Mesothelial cell of epicardium (in vitro differentiated cells): ENCODE results near the gene TNNI2. TPM values are rescaled to one million over a fixed set of nuclear protein-coding genes. Genes with fewer than 3 reads are reported as not detected.
A peak's percentile ranks its signal among the peaks of the same experiment; 100 is the strongest.

ENCODE experiments used
- DNase-seq, 2 experiments: peaks; one replicate each; pipeline ENCODE4 v3.0.0; 2021; ENCODE audit warnings: low spot score in 2 of 2; ENCODE audit not compliant: unreplicated experiment in 2 of 2
- H3K27ac Mint-ChIP-seq: 2 replicates; pipeline ENCODE4 v1.8.0; 2021; ENCODE audit warnings: mixed read lengths
- H3K27me3 Mint-ChIP-seq: 2 replicates; pipeline ENCODE4 v1.8.0; 2021; ENCODE audit warnings: low read depth, mixed read lengths
- H3K36me3 Mint-ChIP-seq: 2 replicates; pipeline ENCODE4 v1.8.0; 2021; ENCODE audit warnings: mixed read lengths
- H3K4me1 Mint-ChIP-seq: 2 replicates; pipeline ENCODE4 v1.8.0; 2021; ENCODE audit warnings: mixed read lengths
- H3K4me3 Mint-ChIP-seq: 2 replicates; pipeline ENCODE4 v1.8.0; 2021; ENCODE audit warnings: mild to moderate bottlenecking, moderate library complexity, mixed read lengths
- H3K9me3 Mint-ChIP-seq: 2 replicates; pipeline ENCODE4 v1.8.0; 2021; ENCODE audit warnings: mixed read lengths
- total RNA-seq: library from RNA; stranded (reverse); gene quantifications from 3 replicates; pipeline ENCODE4 v1.2.1, GENCODE V29; 2021
- TF ChIP-seq, protein P1 (sequence below): fragments of 200-600 bp; sonication (generic); IDR thresholded peaks from one replicate; pipeline ENCODE4 v1.5.0; 2021; ENCODE audit warnings: antibody characterized with exemption; ENCODE audit not compliant: unreplicated experiment

TNNI2 gene
- total RNA-seq, 1 donor from 2014 or later = 1.3 TPM

GRCh38 chr11:1867381-1867780 is 28.6 kb downstream of the TNNI2 start:
- H3K27ac Mint-ChIP-seq = peak overlapping the region; percentile 30
- TF ChIP-seq, protein P1, sequence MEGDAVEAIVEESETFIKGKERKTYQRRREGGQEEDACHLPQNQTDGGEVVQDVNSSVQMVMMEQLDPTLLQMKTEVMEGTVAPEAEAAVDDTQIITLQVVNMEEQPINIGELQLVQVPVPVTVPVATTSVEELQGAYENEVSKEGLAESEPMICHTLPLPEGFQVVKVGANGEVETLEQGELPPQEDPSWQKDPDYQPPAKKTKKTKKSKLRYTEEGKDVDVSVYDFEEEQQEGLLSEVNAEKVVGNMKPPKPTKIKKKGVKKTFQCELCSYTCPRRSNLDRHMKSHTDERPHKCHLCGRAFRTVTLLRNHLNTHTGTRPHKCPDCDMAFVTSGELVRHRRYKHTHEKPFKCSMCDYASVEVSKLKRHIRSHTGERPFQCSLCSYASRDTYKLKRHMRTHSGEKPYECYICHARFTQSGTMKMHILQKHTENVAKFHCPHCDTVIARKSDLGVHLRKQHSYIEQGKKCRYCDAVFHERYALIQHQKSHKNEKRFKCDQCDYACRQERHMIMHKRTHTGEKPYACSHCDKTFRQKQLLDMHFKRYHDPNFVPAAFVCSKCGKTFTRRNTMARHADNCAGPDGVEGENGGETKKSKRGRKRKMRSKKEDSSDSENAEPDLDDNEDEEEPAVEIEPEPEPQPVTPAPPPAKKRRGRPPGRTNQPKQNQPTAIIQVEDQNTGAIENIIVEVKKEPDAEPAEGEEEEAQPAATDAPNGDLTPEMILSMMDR = no peak
- peaks cover 17% of the 10 kb centered on the region for H3K27me3 Mint-ChIP-seq
- no peaks in the 10 kb centered on the region for H3K9me3 Mint-ChIP-seq
- no peak for DNase-seq
- no peaks in the 10 kb centered on the region for H3K36me3 Mint-ChIP-seq
- no peak overlapping the region for H3K4me3 Mint-ChIP-seq
- H3K4me1 Mint-ChIP-seq = peaks cover 21% of the 10 kb centered on the region

GRCh38 chr11:1868056-1868635 is 29.4 kb downstream of the TNNI2 start:
- H3K4me1 Mint-ChIP-seq = peaks cover 20% of the 10 kb centered on the region
- no peaks in the 10 kb centered on the region for H3K9me3 Mint-ChIP-seq
- no peak overlapping the region for H3K27ac Mint-ChIP-seq
- H3K4me3 Mint-ChIP-seq = no peak overlapping the region
- no peaks in the 10 kb centered on the region for H3K36me3 Mint-ChIP-seq
- peaks cover 17% of the 10 kb centered on the region for H3K27me3 Mint-ChIP-seq
- DNase-seq = no peak
- TF ChIP-seq, protein P1 = no peak

DNA sequence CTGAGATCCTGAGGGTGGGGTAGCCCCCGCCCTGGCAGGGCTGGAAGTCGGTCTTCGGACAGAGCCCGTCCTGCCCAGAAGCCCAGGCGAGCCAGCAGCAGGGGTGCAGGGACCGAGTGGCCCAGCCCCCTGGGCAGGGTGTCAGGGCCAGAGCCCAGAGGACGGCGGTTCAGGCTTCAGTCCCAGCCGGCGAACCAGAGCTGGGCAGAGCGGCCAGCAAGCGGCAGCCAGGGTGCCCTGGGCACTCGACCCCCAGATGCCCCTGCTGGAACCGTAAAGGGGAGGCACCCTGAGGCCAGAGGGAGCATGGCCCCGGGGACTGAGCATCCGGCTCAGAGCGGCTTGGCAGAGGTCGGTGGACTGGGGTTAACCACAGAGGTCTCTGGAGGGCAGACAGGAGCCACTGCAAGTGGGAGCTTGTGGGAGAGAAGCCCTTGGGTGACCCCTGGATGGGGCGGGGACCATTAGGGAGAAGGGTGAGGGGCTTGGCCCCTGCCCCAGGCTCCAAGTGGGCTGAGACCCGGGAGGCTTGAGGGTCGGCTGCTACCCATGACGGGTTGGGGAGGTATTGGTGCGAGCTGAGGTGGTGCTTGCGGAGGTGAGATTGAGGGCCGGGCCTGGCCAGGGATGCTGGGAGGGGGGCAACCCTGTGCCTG is 30.0 kb downstream of the TNNI2 start:
- Mint-ChIP-seq H3K27me3 (peaks cover 17% of the 10 kb centered on the region), H3K9me3 (no peaks in the 10 kb centered on the region), H3K36me3 (no peaks in the 10 kb centered on the region), H3K4me3 (no peak overlapping the region), H3K27ac (no peak overlapping the region), H3K4me1 (peaks cover 18% of the 10 kb centered on the region)
- TF ChIP-seq, protein P1 = no peak
- no peak for DNase-seq

DNA sequence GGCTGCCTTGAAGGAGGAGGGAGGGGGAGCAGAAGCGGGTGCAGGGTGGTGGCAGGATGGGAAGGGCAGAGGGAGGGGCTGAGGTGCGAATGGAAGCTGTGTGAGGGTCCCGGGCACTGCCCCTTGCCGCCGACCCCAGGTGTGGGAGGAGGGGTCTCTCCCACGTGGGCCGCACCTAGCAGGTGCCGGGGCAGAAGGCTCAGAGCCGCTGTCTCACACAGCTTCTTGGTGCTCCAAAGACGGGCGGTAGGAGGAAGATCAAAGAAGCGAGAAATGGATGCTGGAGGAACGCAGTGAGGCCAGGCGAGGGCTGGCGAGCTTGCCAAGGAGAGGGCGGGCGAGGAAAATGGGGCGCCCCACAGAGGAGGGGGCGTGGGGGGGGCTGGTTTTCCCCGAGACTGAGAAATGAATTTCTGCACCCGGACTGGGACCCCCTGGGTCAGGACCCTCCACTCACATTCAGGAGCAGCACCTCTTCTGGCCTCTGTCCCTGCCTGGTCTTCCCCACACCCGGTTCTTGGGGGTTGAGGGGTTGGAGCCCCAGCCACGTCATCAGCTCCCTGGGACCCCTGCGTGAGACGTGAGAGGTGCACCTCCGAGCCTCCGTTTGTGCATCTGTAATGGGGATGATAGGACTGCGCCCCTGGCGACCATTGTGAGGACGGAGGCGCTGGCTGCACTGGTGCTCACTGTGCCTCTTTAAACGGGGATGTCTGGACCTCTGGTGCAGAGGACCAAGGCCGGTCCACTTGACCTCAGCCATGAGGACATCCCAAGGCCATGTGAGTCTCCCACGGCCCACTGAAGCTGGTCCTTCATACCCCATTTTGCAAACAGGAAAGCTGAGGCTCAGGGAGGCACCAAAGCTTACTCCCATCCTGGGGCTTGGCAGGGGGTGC is 30.9 kb downstream of the TNNI2 start:
- Mint-ChIP-seq H3K27ac (no peak overlapping the region), H3K4me3 (no peak overlapping the region), H3K9me3 (no peaks in the 10 kb centered on the region), H3K36me3 (no peaks in the 10 kb centered on the region), H3K4me1 (peaks cover 10% of the 10 kb centered on the region), H3K27me3 (peaks cover 17% of the 10 kb centered on the region)
- no peak for DNase-seq
- TF ChIP-seq, protein P1 = no peak

DNA sequence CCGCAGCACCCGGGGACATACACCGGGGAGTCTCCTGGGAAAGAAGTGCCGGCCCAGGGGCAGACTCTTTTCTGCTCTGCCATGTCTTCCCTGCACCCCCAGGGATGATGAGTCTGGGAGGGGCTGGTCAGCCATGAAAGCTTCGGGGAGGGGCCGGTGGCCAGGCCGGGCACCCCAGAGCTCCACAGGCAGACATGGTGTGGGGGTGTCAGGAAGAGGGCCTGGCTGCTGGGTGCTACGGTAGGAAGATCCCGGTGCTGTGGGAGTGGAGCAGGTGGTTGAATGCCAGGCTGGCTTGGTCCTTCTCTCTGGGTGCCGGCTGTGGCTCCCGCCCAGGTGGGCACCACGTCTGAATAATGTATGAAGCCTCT is 31.5 kb downstream of the TNNI2 start:
- no peaks in the 10 kb centered on the region for H3K9me3 Mint-ChIP-seq
- TF ChIP-seq, protein P1 = no peak
- no peak overlapping the region for H3K4me3 Mint-ChIP-seq
- H3K27me3 Mint-ChIP-seq = peaks cover 17% of the 10 kb centered on the region
- no peak overlapping the region for H3K27ac Mint-ChIP-seq
- H3K4me1 Mint-ChIP-seq = peaks cover 8% of the 10 kb centered on the region
- H3K36me3 Mint-ChIP-seq = no peaks in the 10 kb centered on the region
- no peak for DNase-seq
